Frontal cortex (tissue), 4 donors: Measurements from ENCODE around the gene MS4A18. TPM values are rescaled to one million over a fixed set of nuclear protein-coding genes. Genes with fewer than 3 reads are reported as not detected.
A peak's percentile ranks its signal among the peaks of the same experiment; 100 is the strongest.

ENCODE experiments used
- DNase-seq, 2 donors: peaks; one replicate each; pipeline ENCODE4 v3.0.0; 2012; ENCODE audit warnings: low spot score in 2 of 2
- FAIRE-seq: peaks from 2 replicates; lab custom pipeline; 2012; peaks lifted over from hg19 to GRCh38; lab: Jason Lieb, UNC
- total RNA-seq: library from RNA; depleted of rRNA; stranded (reverse); fragments of >200 nt; gene quantifications from one replicate; pipeline ENCODE4 v1.2.3, GENCODE V29; 2014
- donor health status: control.
- donor health status: control.
- donor health status: control.

Gene MS4A18
- total RNA-seq, 1 donor from 2014 or later, result not detected

DNA sequence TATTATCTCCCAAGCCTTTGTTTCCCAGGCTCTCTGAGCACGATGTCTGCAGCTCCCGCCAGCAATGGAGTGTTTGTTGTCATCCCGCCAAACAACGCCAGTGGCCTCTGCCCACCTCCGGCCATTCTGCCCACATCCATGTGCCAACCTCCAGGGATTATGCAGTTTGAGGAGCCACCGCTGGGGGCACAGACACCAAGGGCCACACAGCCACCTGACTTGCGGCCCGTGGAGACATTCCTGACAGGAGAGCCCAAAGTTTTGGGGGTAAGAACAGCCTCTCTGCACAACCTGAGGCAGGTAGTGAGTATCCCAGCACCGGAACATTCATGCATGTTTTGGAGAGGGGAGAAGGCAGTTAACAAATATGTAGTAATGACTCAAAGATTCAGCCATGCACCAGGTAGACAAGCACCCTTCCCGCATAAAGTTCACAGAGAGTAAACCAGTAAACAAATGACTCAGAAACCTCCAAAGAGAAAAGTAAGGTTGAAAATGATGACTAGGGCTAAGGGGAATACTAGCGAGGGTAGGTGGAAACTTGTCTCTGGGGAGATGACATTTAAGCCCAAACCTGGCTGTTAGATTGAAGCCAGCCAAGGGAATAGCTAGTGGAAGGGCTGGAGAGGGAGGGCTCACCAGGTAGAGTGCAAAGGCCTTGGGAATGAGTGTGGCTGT lies 39.3 kb downstream of the MS4A18 start:
- DNase-seq (no peak), FAIRE-seq (no peak)

DNA sequence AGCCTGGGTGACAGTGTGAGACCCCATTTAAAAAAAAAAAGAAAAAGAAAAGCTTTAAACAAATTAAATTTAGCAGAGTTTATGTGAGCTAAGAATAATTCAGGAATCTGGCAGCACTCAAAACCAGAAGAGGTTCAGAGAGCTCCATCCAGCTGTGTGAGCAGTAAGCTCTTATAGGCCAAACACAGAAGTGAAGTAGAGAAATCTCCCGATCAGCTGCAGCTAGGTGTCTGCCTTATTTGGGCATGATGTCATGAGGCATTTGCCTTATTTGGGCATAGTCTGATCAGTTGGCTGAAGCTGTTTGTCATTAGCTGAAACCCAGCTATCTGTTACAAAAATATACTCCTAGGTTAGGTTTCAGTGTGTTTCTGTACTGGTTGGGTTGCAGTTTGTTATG lies 40.4 kb downstream of the MS4A18 start:
- DNase-seq, result no peak
- FAIRE-seq, result no peak

- FAIRE-seq (no peak), DNase-seq (no peak)
These were observed 40.8 kb downstream of the MS4A18 start for GRCh38 chr11:60765355-60765754.

- no peak for FAIRE-seq
- DNase-seq, result no peak
These were observed 42.0 kb downstream of the MS4A18 start for GRCh38 chr11:60766547-60766946.

GRCh38 chr11:60767388-60767811 lies 42.9 kb downstream of the MS4A18 start:
- DNase-seq, result no peak
- FAIRE-seq, result no peak

DNA sequence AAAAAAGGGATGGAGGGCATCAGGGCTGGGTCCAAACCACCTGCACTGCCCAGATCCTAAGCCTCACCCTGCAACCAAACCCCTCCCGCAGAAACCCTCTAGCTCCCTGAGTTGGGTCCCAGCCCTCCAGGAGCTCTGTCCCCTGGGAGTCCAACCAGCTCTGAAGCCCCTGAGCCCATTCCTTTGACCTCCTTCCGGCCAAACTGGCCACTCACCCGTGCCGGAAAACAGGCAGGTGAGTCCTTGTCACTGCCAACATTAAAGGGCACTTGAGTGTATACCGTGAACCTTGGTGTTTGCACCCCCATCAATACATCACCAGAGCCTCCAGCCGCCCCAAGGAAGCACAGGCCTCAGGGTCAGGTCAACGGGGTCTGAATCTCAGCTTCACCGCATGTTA lies 43.7 kb downstream of the MS4A18 start:
- FAIRE-seq, result no peak
- DNase-seq, result no peak

DNA sequence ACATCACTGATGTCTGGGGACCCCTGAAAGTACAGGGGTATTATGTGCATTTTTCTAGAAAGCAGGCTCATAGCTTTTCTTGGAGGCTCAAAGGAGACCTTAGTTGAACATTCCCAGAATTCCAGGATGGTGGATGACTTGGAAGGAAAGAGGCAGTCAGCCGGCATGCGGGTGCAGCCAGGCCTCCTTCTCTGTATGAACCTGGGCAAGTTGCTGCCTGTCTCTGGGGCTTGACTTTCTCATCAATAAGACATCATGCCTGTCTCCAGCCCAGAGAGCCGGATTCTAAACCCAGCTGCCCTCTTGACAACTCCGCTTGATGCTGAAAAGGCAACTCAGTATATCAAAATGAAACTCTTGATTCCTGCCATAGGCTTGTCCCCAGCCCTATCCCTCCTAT lies 44.8 kb downstream of the MS4A18 start:
- DNase-seq (no peak), FAIRE-seq (no peak)

DNA sequence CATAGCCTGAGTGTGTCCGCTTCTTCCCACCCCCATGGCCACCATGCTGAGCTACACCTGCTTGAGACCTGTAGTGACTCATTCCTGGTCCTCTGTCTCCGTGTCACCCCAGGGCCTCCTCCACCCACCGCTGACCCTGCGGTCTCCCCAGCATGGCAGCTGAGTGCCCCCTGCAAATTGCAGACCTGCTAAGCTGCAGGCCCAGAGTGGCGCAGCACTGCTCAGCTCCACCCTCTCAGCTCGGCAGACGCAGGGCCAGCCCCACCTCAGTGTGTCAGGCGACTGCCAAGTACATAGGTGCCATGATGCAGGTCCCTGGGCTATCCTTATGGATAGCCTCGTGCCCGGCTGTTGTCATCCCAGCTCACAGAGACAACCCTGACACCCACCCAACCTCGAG lies 45.3 kb downstream of the MS4A18 start:
- DNase-seq, result no peak
- FAIRE-seq, result no peak

GRCh38 chr11:60771146-60771545 lies 46.6 kb downstream of the MS4A18 start:
- DNase-seq (no peak), FAIRE-seq (no peak)

GRCh38 chr11:60771879-60772525 lies 47.5 kb downstream of the MS4A18 start:
- FAIRE-seq, result no peak

DNA sequence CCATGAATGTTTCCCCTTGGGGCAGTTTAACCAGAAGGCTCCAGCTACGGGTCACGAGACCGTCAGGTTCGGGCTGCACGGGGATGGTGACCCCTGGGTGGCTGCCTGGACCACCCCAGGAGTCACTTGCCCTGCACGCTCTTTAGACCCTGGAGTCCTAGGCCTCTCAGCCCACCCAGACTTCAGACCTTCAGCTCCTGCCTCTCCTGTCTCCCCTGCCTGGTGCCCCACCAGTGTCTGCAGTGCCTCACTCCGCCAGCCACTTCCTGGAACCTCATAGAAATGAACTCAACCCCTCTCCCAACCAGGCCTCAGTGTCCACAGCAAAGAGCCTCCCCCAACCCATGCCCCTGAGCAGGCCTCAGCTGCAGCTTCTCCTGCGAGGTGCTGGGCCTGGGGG lies 48.1 kb downstream of the MS4A18 start:
- FAIRE-seq (no peak), DNase-seq (no peak)

More at GRCh38 chr11:60771879-60772525, 47.5 kb downstream of the MS4A18 start:
- no peak for DNase-seq

DNA sequence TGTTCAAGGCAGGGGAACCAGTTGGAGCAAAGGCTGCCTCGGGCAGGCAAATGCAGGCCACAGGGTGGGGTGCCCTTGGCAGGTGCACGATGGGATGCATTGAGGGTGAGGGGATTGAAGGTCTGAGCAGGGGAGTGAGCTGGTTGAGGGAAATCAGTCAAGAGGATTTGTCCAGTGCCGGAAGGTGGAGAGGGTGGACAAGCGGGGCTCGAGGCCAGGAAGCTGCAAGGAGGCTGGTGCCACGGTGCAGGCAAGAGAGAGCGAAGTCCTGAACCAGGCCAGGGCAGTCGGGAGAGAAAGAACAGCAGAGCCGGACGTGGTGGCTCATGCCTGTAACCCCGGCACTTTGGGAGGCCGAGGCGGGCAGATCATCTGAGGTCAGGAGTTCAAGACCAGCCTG lies 50.2 kb downstream of the MS4A18 start:
- no peak for DNase-seq
- no peak for FAIRE-seq

- DNase-seq, result peak; percentile 68 to 84
- FAIRE-seq, result no peak
These were observed 51.0 kb downstream of the MS4A18 start for GRCh38 chr11:60775420-60775961.

DNA sequence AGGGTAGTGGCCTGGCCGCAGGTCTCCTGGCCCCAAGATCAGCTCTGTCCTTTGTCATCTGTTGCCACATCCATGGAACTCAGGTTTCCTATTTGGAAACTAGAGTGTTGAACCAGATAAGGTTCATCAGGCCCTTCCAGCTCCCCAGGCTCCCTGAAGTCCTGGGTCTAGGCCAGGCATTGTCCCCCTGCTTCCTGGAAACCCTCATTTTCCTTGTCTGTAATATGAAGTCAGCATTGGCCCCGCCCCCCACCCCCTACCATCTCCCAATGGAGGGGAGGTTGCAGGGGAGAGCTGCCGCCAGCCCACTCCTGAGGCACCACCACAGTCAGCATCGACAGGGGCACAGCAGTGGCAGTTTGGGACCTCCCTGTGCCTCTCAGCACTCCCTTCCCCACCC lies 51.6 kb downstream of the MS4A18 start:
- DNase-seq, result no peak
- FAIRE-seq, result no peak

DNA sequence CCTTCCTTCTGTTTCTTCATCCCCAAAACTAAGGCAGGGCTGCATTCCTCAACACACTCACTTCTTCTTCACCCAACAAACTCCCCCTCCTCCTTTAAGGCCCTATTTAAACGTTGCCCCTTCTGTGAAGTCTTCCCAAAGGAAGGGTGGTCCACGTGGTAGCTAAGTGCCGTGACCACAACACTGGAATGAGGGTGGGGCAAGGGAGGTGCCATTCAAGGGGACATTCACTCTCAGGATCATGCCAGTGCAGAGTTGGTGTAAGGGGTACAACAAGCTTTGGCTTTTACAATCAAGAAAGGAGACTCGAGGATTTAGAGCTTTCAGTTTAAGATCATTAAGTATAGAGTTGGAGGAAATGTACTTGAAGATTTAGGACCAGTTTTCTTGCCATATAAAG lies 52.6 kb downstream of the MS4A18 start:
- FAIRE-seq, result no peak
- DNase-seq, result no peak

GRCh38 chr11:60777572-60777971 lies 53.1 kb downstream of the MS4A18 start:
- FAIRE-seq (no peak), DNase-seq (no peak)

- DNase-seq (no peak), FAIRE-seq (no peak)
These were observed 55.5 kb downstream of the MS4A18 start for GRCh38 chr11:60780065-60780464.

DNA sequence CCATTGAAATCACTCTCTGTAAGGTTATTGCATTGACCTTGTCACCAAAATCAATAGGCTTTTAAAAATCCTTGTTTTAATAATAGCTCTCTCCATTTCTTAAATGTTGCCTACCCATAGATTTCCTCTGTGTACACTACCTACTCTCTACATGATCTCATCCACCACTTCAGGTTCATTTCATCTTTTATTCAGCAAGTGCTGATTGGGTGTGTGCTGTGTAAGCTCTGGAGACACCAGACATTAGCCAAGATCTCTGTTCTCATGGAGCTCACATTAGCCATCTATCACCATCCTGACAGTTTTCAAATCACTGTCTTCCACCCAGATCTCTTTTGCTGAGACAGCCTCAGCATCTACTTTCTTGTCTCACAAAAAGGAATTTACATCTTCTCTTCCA lies 56.3 kb downstream of the MS4A18 start:
- DNase-seq, result no peak
- FAIRE-seq, result no peak

DNA sequence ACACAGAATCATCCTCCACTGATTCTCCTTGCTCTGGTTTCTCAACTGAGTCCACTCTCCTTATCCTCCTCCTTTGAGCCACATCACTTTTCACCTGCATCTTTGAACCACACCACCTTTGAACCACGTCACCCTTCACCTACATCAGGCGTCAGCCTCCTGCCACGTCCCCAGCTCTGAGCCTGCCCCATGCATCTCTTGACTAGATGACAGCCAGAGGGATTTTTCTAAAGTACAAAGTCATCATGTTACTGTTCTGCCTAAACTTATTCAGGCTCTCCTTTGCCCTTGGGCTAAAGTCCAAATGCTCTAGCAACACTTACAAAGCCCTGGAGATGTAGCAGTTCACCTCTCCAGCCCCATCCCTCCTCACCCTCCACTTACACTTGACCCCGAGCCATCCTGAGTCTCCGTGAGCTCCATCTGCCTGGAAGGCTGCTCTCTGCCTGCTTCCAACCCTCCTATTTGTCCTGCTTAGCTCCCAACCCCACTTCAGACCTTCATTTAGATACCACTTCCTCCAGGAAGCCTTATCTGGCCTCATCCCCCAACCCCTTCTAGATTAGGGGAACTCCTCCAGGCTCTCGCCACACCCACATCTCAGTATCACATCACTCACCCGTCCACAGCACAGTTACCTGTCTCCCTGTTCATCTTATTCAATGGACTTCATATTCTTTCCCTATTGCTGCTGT lies 56.9 kb downstream of the MS4A18 start:
- DNase-seq, result no peak
- FAIRE-seq, result no peak

GRCh38 chr11:60781981-60782316 lies 57.4 kb downstream of the MS4A18 start:
- DNase-seq (no peak), FAIRE-seq (no peak)
